K562 (cell line): ENCODE data around the gene ERAL1. TPM values are rescaled to one million over a fixed set of nuclear protein-coding genes. Genes with fewer than 3 reads are reported as not detected.

ENCODE experiments used
- BCL6 ChIP-seq: fragments of 250-450 bp; sonication (Bioruptor Pico); IDR thresholded peaks from 2 replicates; pipeline ENCODE4 v1.4.0; 2020
- EWSR1 ChIP-seq: fragments of 450-650 bp; IDR thresholded peaks from 2 replicates; pipeline ENCODE4 v1.6.1; 2018; ENCODE audit warnings: borderline replicate concordance, mild to moderate bottlenecking, low read depth, moderate library complexity; ENCODE audit not compliant: partially characterized antibody
- GTF2B ChIP-seq: IDR thresholded peaks from 2 replicates; pipeline ENCODE4 v1.6.1; 2011; ENCODE audit not compliant: insufficient read length; ENCODE audit errors: extremely low read depth
- GTF3C2 ChIP-seq: IDR thresholded peaks from 3 replicates; pipeline ENCODE4 v1.6.1; 2011; ENCODE audit warnings: borderline replicate concordance, mild to moderate bottlenecking, moderate library complexity; ENCODE audit not compliant: insufficient read length; ENCODE audit errors: extremely low read depth
- HNRNPH1 ChIP-seq: fragments of 200-400 bp; formaldehyde crosslinking; optimal IDR thresholded peaks from 2 replicates; pipeline ENCODE3; 2017; ENCODE audit warnings: low read depth, mild to moderate bottlenecking, low read length, moderate library complexity
- HNRNPLL ChIP-seq: fragments of 200-400 bp; formaldehyde crosslinking; IDR thresholded peaks from 2 replicates; pipeline ENCODE4 v1.6.1; 2017; ENCODE audit warnings: low read length, low read depth, mild to moderate bottlenecking; ENCODE audit not compliant: poor library complexity, severe bottlenecking
- HSF4 ChIP-seq: fragments of 250-450 bp; sonication (Bioruptor Pico); IDR thresholded peaks from 2 replicates; pipeline ENCODE4 v2.1.2; 2022; ENCODE audit warnings: mild to moderate bottlenecking, moderate library complexity, borderline replicate concordance
- MXD1 ChIP-seq: fragments of 250-450 bp; sonication (Bioruptor Pico); IDR thresholded peaks from 2 replicates; pipeline ENCODE4 v1.8.0; 2021; ENCODE audit warnings: borderline replicate concordance, mild to moderate bottlenecking, moderate library complexity; ENCODE audit not compliant: poor library complexity, severe bottlenecking
- RBM14 ChIP-seq: fragments of 200-400 bp; formaldehyde crosslinking; IDR thresholded peaks from 2 replicates; pipeline ENCODE4 v1.6.1; 2018; ENCODE audit warnings: low read depth, mild to moderate bottlenecking, low read length, moderate library complexity, borderline replicate concordance; ENCODE audit not compliant: insufficient read depth
- SNAPC5 ChIP-seq: fragments of 250-450 bp; sonication (Bioruptor Pico); IDR thresholded peaks from 2 replicates; pipeline ENCODE4 v1.8.0; 2021; ENCODE audit warnings: moderate library complexity, mild to moderate bottlenecking, inconsistent platforms
- SUPT5H ChIP-seq: fragments of 450-650 bp; IDR thresholded peaks from 2 replicates; pipeline ENCODE4 v1.6.1; 2016
- ZBTB40 ChIP-seq, 2 experiments: fragments of 450-650 bp in 1 of 2; sonication (generic) in 1 of 2; formaldehyde crosslinking in 1 of 2; IDR thresholded peaks; 2 replicates each; pipeline versions ENCODE4 v1.7.1 to v1.9.0; 2016 to 2022; ENCODE audit warnings: inconsistent platforms in 1 of 2, mild to moderate bottlenecking in 1 of 2, missing genetic modification reagents in 1 of 2
- polyA plus RNA-seq, 8 experiments: library from polyadenylated mRNA; depleted of rRNA in 4 of 8; stranded (reverse) in 5 of 8; unstranded in 3 of 8; fragments of >200 nt; fragmentation: Nextera tagmentation in 2 of 8; fragmentation: Illumina TruSeq in 1 of 8; extraction: Ambion mirVana in 2 of 8; extraction: Trizol in 1 of 8; gene quantifications; 2 replicates each; pipeline versions ENCODE4 v1.2.1 to v1.2.3, GENCODE V29; 2011 to 2014; ENCODE audit warnings: inconsistent platforms in 1 of 8, missing spikeins in 1 of 8
- total RNA-seq, 7 experiments: library from RNA; depleted of rRNA in 6 of 7; stranded (reverse); fragments of >200 nt in 6 of 7; fragmentation: Illumina TruSeq in 2 of 7; extraction: Trizol in 2 of 7; gene quantifications; 2 replicates each; pipeline versions ENCODE4 v1.2.1 to v1.2.3, GENCODE V29; 2011 to 2021; ENCODE audit warnings: low replicate concordance in 1 of 7

ERAL1 gene
- total and polyA plus RNA-seq, 9 of the 15 experiments (the other 6 are each of a cell fraction or from before 2014, with no cell fraction given), result 37.5 to 351 (median 106) TPM

GRCh38 chr17:28812091-28812747 lies 42.6 kb upstream of the ERAL1 start (continued):
- no peak for TF ChIP-seq MXD1 (CRISPR knock-in tag)
- TF ChIP-seq GTF2B, result no peak
- no peak for TF ChIP-seq HNRNPLL
- TF ChIP-seq ZBTB40 (IDR thresholded peaks at IDR 0.05), result peak; percentile 80
- TF ChIP-seq ZBTB40 (CRISPR knock-in tag; IDR thresholded peaks at IDR 0.05), result no peak
- TF ChIP-seq HSF4 (CRISPR knock-in tag), result no peak
- TF ChIP-seq RBM14, result no peak
- no peak for TF ChIP-seq HNRNPH1
- no peak for TF ChIP-seq BCL6 (CRISPR knock-in tag)
- TF ChIP-seq GTF3C2, result no peak
- no peak for TF ChIP-seq SNAPC5 (CRISPR knock-in tag)
- peak; percentile 49 for TF ChIP-seq SUPT5H
- no peak for TF ChIP-seq EWSR1
